GM10266 (cell line): ENCODE results near the gene PBRM1.

Experiments used
- DNase-seq: peaks from one replicate; pipeline ENCODE4 v3.0.0; 2012; ENCODE audit errors: extremely low spot score
- CTCF ChIP-seq: IDR thresholded peaks from 2 replicates; pipeline ENCODE4 v1.5.1; 2012; ENCODE audit warnings: mild to moderate bottlenecking, low read depth; ENCODE audit not compliant: control insufficient read depth, insufficient read depth; ENCODE audit errors: missing control alignments

PBRM1 gene

GRCh38 chr3:52655895-52656294, 29.8 kb downstream of the PBRM1 start:
- no peak for TF ChIP-seq CTCF
- DNase-seq, result no peak

DNA sequence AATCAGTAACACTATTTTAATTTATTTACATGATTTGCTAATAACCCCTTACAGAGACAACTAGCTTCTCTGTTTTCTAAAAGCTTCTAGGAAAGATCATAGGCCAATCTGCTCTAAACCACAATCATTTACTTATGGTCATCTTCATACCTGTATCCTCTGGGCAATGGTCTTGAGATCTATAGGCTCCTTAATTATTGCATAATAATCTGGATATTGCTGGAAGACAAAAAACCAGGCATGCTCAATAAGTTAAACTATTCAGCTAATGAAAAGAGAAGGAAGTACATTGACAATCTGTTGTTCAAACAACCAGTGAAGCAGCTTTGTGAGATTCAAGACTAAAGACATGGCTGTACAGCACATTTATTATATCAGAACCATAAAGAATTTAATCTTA, 34.1 kb downstream of the PBRM1 start:
- no peak for TF ChIP-seq CTCF
- DNase-seq, result no peak

- no peak for TF ChIP-seq CTCF
- DNase-seq, result no peak
Measured at GRCh38 chr3:52650439-52650838, 35.3 kb downstream of the PBRM1 start.

DNA sequence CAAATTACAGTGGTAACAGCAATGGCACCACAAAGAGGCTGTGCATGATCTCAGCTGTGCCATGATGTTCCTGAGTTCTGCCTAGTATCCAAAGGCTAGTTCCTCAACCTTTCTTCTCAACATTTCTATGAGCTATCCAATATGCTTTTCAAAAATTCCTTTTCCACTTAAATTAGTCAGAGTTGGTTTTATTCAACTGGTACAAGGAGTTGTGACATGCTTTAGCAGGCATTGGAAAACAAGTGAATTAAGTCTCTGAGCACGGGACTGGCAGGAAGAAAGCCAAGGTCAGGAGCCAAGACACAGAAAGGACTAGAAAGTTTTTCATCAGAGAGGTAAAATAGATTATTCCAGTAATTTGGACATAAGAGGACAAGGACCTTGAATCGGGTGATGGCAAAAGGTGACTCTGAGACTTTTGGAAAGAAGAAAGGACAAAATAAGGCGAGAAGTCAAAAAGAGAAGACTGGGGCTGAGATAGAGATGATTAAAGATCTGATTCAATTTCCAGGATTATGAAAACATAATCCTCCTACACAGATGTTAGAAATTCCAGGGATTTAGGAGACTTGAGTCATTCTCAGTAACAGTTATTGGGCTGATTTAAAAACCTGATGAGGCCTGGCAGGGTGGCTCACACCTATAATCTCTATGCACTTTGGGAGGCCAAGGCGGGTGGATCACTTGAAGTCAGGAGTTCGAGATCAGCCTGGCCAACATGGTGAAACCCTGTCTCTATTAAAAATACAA, 36.1 kb downstream of the PBRM1 start:
- DNase-seq, result no peak
- TF ChIP-seq CTCF, result no peak

DNA sequence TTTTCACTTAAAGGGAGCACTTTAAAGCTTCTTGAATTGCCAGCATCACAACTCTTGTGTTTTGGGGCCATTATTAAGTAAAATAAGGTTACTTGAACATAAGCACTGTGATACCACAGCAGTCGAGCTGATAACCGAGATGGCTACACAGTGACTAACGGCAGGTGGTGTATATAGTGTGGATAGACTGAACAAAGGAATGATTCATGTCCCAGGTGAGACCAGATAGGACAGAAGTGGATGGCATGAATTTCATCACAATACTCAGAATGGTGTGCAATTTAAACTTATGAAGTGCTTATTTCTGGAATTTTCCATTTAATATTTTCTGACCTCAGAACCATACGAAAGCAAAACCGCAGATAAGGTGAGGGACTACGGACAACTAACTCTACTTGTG, 40.2 kb downstream of the PBRM1 start:
- no peak for TF ChIP-seq CTCF
- DNase-seq, result no peak

GRCh38 chr3:52636673-52637072, 49.0 kb downstream of the PBRM1 start:
- no peak for DNase-seq
- no peak for TF ChIP-seq CTCF

GRCh38 chr3:52633786-52634185, 51.9 kb downstream of the PBRM1 start:
- TF ChIP-seq CTCF, result no peak
- DNase-seq, result no peak
